WTC11 (cell line): Measurements from ENCODE around the gene THUMPD3. TPM values are rescaled to one million over a fixed set of nuclear protein-coding genes. Genes with fewer than 3 reads are reported as not detected.

ENCODE experiments used
- ATAC-seq: fragments of 200-7000 bp; cut with Tn5 transposase; 2 replicates; pipeline ENCODE4 v1.10.0; 2021; ENCODE audit warnings: mild to moderate bottlenecking, moderate library complexity
- CTCF ChIA-PET: fragments of 300-600 bp; sonication (Branson Sonifier 250); formaldehyde crosslinking; loops from one replicate; lab custom pipeline; 2021; ENCODE audit warnings: antibody characterized with exemption; lab: Charles Lee
- POLR2A ChIA-PET: fragments of 350-600 bp; sonication (Branson Sonifier 250); formaldehyde crosslinking; loops from one replicate; lab custom pipeline; 2021; ENCODE audit warnings: antibody characterized with exemption; lab: Charles Lee
- DNase-seq: peaks from one replicate; pipeline ENCODE4 v3.0.0; 2021; ENCODE audit warnings: low spot score
- H3K27ac Mint-ChIP-seq: 2 replicates; pipeline ENCODE4 v1.8.0; 2021; ENCODE audit warnings: mixed read lengths
- H3K27me3 Mint-ChIP-seq: 2 replicates; pipeline ENCODE4 v1.8.0; 2021; ENCODE audit warnings: low read depth, mild to moderate bottlenecking, moderate library complexity, mixed read lengths
- H3K36me3 Mint-ChIP-seq: 2 replicates; pipeline ENCODE4 v1.8.0; 2021; ENCODE audit warnings: mixed read lengths
- H3K4me1 Mint-ChIP-seq: 2 replicates; pipeline ENCODE4 v1.8.0; 2022; ENCODE audit warnings: mixed read lengths
- H3K4me3 Mint-ChIP-seq: 2 replicates; pipeline ENCODE4 v1.8.0; 2021; ENCODE audit warnings: mild to moderate bottlenecking, moderate library complexity, mixed read lengths
- H3K9me3 Mint-ChIP-seq: 2 replicates; pipeline ENCODE4 v1.8.0; 2021; ENCODE audit warnings: mixed read lengths
- AFF4 ChIP-seq: sonication (generic); formaldehyde crosslinking; IDR thresholded peaks from 2 replicates; pipeline ENCODE4 v1.8.1; 2023; ENCODE audit warnings: mild to moderate bottlenecking, missing genetic modification reagents, borderline replicate concordance
- E2F5 ChIP-seq: sonication (generic); formaldehyde crosslinking; IDR thresholded peaks from 2 replicates; pipeline ENCODE4 v1.8.1; 2022; ENCODE audit warnings: mild to moderate bottlenecking, moderate library complexity, missing genetic modification reagents
- JAZF1 ChIP-seq: fragments of 250-450 bp; sonication (Bioruptor Pico); IDR thresholded peaks from 2 replicates; pipeline ENCODE4 v1.9.0; 2021; ENCODE audit warnings: moderate library complexity, mild to moderate bottlenecking, inconsistent platforms
- KAT7 ChIP-seq: sonication (generic); formaldehyde crosslinking; IDR thresholded peaks from 2 replicates; pipeline ENCODE4 v1.8.1; 2023; ENCODE audit warnings: missing genetic modification reagents, mild to moderate bottlenecking, borderline replicate concordance
- NFATC4 ChIP-seq: fragments of 250-450 bp; sonication (Bioruptor Pico); IDR thresholded peaks from 2 replicates; pipeline ENCODE4 v1.9.0; 2021; ENCODE audit warnings: mild to moderate bottlenecking
- NR2C2 ChIP-seq: sonication (generic); formaldehyde crosslinking; IDR thresholded peaks from 2 replicates; pipeline ENCODE4 v1.8.0; 2022; ENCODE audit warnings: mild to moderate bottlenecking, missing genetic modification reagents
- SMAD3 ChIP-seq: sonication (generic); formaldehyde crosslinking; IDR thresholded peaks from 2 replicates; pipeline ENCODE4 v1.8.0; 2022; ENCODE audit warnings: missing genetic modification reagents, mild to moderate bottlenecking, borderline replicate concordance
- ZBTB43 ChIP-seq: sonication (generic); formaldehyde crosslinking; IDR thresholded peaks from 2 replicates; pipeline ENCODE4 v1.8.1; 2023; ENCODE audit warnings: mild to moderate bottlenecking, missing genetic modification reagents
- ZMAT4 ChIP-seq: fragments of 250-450 bp; sonication (Bioruptor Pico); IDR thresholded peaks from 2 replicates; pipeline ENCODE4 v1.9.0; 2021; ENCODE audit warnings: mild to moderate bottlenecking
- ZNF425 ChIP-seq: fragments of 250-450 bp; sonication (Bioruptor Pico); conservative IDR thresholded peaks from 2 replicates; pipeline ENCODE4 v1.9.0; 2021; ENCODE audit warnings: mild to moderate bottlenecking
- ZNF671 ChIP-seq: fragments of 250-450 bp; sonication (Bioruptor Pico); IDR thresholded peaks from 2 replicates; pipeline ENCODE4 v1.8.0; 2021; ENCODE audit warnings: mild to moderate bottlenecking
- total RNA-seq: library from RNA; stranded (reverse); gene quantifications from 3 replicates; pipeline ENCODE4 v1.2.3, GENCODE V29; 2021

The THUMPD3 gene
- total RNA-seq, 1 experiment from 2014 or later: 67.5 TPM

- no peak for DNase-seq
- Mint-ChIP-seq H3K27me3 (no peaks in the 10 kb centered on the region), H3K36me3 (peaks cover 85% of the 10 kb centered on the region), H3K4me1 (peaks cover 3% of the 10 kb centered on the region; the same call in 1 of the 2 replicates), H3K27ac (peak overlapping the region; percentile 60), H3K4me3 (no peak overlapping the region), H3K9me3 (no peaks in the 10 kb centered on the region)
- CTCF ChIA-PET: interaction anchor here (1.1 kb wide), 1 partner anchor 34 kb away, joined by 3 read pairs; no protein-coding TSS in a partner anchor
- TF ChIP-seq SMAD3 (no peak), NR2C2 (CRISPR knock-in tag) (no peak), JAZF1 (0 out of 2 replicates have a peak, but pooled peaks have one; percentile 20)
- TF ChIP-seq, all 79 proteins: peak for 1
- POLR2A ChIA-PET: no interaction called here
- ATAC-seq: no peak
Observed at GRCh38 chr3:9386501-9387321, 23.9 kb downstream of the THUMPD3 start.

- CTCF ChIA-PET: no interaction called here
- Mint-ChIP-seq H3K4me1 (peaks cover 3% of the 10 kb centered on the region; the same call in 1 of the 2 replicates), H3K36me3 (peaks cover 85% of the 10 kb centered on the region)
Observed at GRCh38 chr3:9387322-9387655, 24.4 kb downstream of the THUMPD3 start.

More at GRCh38 chr3:9387322-9387655, 24.4 kb downstream of the THUMPD3 start:
- Mint-ChIP-seq H3K27ac (peak overlapping the region; percentile 48; the same call in 1 of the 2 replicates), H3K9me3 (no peaks in the 10 kb centered on the region), H3K27me3 (no peaks in the 10 kb centered on the region), H3K4me3 (no peak overlapping the region)
- DNase-seq (no peak), ATAC-seq (no peak)
- TF ChIP-seq ZBTB43 (CRISPR knock-in tag) (no peak), E2F5 (CRISPR knock-in tag) (no peak), ZNF671 (CRISPR knock-in tag) (0 out of 2 replicates have a peak, but pooled peaks have one; percentile 10), ZNF425 (CRISPR knock-in tag) (0 out of 2 replicates have a peak, but pooled peaks have one; percentile 24), ZMAT4 (CRISPR knock-in tag) (no peak), AFF4 (CRISPR knock-in tag) (no peak), KAT7 (CRISPR knock-in tag) (no peak), NFATC4 (CRISPR knock-in tag) (peak; percentile 62; the same call in 1 of the 2 replicates)
- POLR2A ChIA-PET: no interaction called here
